ENCODE data around the gene MKNK1.

DNA sequence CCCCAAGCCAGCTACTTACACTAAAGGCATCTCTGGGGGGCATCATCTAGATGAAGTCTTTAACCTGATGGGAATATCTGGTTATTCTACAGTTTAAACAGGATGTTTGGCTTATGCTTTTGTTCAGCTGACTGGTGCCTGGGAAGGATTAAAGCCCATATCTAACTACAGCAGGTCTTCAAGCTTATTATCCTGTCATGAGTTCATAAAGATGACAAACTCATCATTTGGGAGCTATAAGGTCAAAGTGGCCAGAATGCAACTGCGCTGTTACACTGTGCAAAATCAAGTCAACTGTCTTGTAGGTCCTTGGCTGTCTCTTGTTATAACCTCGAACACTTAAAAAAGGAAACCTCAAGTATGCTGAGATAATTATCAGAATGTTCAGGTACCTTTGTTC lies 31.1 kb upstream of the MKNK1 start:
- TF ChIP-seq CTCF (conservative IDR thresholded peaks at IDR 0.05; ENCODE audit: low read depth, low read length) (no peak), MAZ (IDR thresholded peaks at IDR 0.05; ENCODE audit: borderline replicate concordance, low read depth, low read length) (no peak), POLR2A (IDR thresholded peaks at IDR 0.05; ENCODE audit: low read depth, low read length) (no peak), RAD21 (IDR thresholded peaks at IDR 0.05; ENCODE audit: low read length) (no peak), BHLHE40 (IDR thresholded peaks at IDR 0.05; ENCODE audit: low read depth, low read length) (no peak), MXI1 (IDR thresholded peaks at IDR 0.05; ENCODE audit: borderline replicate concordance, low read depth, low read length) (no peak), RFX5 (IDR thresholded peaks at IDR 0.05; ENCODE audit: low read depth, low read length) (no peak), SMC3 (IDR thresholded peaks at IDR 0.05; ENCODE audit: low read depth, low read length) (no peak), FOS (IDR thresholded peaks at IDR 0.05; ENCODE audit: low read depth, low read length) (no peak)
- TF ChIP-seq, protein P1, sequence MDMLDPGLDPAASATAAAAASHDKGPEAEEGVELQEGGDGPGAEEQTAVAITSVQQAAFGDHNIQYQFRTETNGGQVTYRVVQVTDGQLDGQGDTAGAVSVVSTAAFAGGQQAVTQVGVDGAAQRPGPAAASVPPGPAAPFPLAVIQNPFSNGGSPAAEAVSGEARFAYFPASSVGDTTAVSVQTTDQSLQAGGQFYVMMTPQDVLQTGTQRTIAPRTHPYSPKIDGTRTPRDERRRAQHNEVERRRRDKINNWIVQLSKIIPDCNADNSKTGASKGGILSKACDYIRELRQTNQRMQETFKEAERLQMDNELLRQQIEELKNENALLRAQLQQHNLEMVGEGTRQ (IDR thresholded peaks at IDR 0.05; ENCODE audit: low read depth, low read length) = no peak

Data from IMR-90 (cell line).